NCI-H82 (cell line): Measurements from ENCODE around the gene OR5AC2.

ENCODE experiments used
- DNase-seq: peaks from one replicate; lab custom pipeline; 2025; lab: John Stamatoyannopoulos, UW

The OR5AC2 gene, protein sequence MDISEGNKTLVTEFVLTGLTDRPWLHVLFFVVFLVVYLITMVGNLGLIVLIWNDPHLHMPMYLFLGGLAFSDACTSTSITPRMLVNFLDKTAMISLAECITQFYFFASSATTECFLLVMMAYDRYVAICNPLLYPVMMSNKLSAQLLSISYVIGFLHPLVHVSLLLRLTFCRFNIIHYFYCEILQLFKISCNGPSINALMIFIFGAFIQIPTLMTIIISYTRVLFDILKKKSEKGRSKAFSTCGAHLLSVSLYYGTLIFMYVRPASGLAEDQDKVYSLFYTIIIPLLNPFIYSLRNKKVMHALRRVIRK

GRCh38 chr3:98086873-98087272 lies at the start of gene OR5AC2:
TSS of gene OR5AC2 (plus strand) at chr3:98087173. CDS start at chr3:98087173, 0 bp downstream.
- no peak for DNase-seq

DNA sequence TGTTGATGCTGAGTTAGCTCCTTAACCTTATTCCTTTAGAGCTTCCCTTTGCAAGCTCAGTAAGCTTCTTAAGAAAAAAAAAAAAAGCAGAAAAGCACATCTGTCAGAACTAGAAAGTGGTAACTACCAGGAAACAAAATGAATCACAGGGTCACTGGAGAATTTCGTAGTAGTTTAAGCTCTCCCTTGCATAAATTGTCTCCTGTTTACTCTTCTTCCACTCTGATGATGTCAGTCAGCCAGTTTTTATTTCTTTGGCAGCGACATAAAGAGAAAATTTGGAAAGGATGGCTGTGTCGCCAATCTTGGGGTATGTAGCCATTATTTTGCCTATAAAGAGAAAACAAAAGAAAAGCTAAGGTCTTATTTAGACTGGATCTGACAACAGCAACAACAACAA lies 48.7 kb upstream of the OR5AC2 start:
- peak; percentile 92 for DNase-seq

GRCh38 chr3:98038876-98039275 lies 48.1 kb upstream of the OR5AC2 start:
- DNase-seq, result no peak

GRCh38 chr3:98039322-98040024 lies 47.5 kb upstream of the OR5AC2 start:
- DNase-seq, result peak; percentile 94

DNA sequence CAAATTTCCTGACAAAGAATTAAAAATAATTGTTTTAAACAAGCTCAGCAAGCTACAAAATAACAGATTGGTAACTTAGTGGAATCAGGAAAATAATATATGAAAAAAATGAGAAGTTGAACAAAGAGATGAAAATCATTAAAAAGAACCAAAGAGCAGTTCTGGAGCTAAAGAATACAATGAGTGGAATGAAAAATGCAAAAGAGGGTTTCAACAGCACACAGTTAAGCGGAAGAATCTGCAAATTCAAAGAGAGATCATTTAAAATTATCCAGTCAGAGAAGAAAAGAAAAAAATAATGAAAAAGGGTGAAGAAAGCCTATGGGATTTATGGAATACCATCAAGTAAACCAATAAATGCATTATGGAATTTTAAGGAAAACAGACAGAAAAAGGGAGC lies 45.6 kb upstream of the OR5AC2 start:
- DNase-seq, result no peak

DNA sequence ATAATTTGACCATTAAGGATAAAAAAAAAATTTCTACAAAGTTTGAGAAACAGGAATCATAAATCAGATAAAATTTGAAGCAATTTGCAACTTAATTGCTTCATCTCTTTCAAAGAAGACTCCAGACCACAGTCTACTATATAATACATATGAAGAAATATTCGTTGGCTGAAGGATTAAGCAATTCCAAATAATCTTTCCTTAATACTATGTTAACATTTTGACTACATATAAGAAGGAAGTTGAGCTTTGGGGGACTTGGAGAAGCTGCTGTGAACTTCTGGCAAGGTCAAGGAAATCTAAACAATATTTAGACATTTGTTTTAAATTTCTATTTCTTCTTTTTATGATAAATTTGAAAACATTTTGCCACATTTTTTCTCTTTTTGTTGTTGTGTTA lies 38.4 kb upstream of the OR5AC2 start:
- DNase-seq, result no peak

GRCh38 chr3:98049271-98049670 lies 37.7 kb upstream of the OR5AC2 start:
- DNase-seq, result no peak

DNA sequence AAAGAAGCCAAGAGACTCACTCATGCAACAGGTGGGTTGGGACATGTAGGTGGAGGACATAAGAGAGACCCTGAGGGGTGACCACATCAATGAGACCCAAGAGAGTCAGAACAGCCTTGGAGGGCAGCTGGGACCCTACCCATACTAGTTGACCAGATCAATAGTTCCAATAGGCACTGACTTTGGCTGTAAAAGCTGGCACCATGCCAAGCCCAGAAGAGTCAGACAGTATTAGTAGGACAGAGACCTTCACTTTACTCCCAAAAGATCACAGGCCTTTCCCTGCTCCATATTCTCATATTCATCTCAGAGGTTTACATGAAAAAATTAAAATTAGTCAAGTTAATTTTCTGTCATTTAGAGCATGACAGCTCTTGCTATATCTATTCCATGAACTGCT lies 30.9 kb upstream of the OR5AC2 start:
- DNase-seq, result no peak

DNA sequence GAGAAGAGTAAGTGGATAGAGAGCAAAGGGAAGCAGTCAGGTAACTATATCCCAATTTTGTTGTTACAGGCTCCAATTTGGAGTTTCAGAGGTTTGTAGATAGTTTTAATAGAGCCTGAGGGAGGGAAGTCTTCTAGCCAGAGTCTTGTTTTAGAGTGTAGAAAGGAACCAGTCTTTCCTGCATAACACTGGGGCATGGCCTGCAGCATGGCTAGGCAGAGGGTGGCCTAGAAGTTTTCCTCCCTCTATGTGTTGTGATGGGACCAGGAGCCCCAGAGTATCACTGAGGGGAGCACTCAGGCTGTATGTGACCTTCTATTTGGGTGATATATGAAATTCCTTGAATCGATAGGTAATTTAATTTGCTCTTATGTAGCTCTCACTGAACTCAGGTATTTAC lies 29.3 kb upstream of the OR5AC2 start:
- no peak for DNase-seq

DNA sequence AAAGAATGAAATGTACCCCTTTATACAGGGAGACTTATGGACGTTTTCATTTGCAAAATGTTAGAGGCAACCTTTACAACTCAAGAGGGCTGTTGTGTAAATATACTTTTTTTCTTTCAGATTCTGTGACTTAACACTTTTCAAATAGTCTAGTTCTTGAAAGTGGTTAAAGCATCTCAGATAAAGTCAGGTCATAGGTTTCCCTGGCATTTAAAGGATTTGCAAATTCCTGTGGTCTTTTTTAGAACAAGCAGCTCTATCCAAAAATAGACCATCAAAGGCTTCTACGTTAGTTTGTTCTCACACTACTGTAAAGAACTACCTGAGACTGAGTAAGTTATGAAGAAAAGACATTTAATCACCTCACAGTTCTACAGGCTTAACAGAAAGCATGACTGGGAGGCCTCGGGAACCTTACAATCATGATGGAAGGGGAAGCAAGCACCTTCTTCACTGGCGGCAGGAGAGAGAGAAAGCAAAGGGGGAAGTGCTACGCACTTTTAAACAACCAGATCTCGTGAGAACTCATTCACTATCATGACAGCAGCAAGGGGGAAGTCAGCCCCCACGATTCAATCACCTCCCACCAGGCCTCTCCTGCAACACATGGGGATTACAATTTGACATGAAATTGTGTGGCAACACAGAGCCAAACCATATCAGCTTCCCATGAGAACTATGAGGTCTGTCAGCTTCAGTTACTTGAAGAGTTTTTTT lies 28.6 kb upstream of the OR5AC2 start:
- DNase-seq, result no peak

DNA sequence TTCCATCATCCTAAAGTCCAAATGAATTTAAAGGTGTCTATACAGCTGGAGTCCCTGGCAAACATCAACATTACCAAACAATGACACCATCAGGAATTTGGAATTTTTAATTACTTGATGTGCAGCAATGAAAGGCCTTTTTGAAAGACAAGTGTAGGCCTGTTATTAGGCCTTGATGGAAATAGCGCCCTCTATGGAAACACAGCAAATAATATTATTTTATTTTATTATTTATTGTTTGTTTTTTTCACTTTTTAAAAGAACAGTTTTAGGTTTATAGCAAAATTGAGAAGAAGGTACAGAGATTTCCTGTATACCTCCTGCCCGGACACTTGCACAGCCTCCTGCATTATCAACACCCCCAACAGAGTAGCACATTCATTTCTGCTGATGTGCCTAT lies 18.1 kb upstream of the OR5AC2 start:
- no peak for DNase-seq

DNA sequence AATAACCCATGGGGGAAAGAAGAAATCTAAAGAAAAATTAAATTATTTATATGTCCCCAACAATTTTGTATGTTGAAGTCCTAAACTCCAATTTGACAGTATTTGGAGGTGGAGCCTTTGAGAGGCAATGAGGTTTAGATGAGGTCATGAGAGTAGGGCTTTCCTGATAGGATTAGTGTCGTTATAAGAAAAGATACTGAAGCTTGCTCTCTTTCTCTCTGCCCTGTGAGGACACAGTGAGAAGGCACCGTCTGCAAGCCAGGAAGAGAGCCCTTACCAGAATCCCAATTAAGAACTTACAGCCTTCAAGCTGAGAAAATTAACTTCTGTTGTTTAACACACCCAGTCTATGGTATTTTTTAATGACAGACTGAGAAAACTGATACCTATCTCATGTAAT lies 16.1 kb upstream of the OR5AC2 start:
- peak; percentile 86 for DNase-seq

DNA sequence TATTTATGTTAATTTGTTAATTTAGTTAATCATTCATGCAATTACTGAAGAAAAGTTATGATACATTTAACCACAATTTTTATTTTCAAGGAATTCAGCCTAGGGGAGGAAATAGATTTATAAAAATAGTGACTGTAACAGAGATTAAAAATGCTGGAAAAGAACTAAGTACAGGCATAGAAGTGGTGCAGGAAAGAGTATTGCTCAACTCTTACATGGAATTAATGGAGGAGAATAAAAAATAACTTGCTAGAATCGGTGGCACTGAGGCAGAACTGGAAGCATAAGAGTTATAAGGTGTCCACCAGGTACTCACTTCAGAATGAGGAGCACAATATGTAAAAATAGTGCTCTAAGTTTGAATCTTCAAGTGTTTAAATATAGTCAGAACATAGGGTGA lies 13.5 kb upstream of the OR5AC2 start:
- no peak for DNase-seq

DNA sequence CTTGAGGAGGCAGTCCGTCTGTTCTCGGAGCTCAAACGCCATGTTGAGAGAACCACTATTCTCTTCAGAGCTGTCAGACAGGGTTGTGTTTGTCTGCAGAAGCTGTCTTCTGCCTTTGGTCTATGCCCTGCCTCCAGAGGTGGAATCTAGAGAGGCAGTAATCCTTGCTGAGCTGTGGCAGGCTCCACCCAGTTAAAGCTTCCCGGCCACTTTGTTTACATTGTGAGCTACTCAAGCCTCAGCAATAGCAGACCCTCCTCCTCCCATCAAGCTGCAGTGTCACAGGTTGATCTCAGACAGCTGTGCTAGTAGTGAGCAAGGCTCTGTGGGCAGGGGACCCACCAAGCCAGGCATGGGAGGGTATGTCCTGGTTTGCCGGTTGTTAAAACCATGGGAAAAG lies 8.9 kb downstream of the OR5AC2 start:
- DNase-seq, result peak; percentile 72

DNA sequence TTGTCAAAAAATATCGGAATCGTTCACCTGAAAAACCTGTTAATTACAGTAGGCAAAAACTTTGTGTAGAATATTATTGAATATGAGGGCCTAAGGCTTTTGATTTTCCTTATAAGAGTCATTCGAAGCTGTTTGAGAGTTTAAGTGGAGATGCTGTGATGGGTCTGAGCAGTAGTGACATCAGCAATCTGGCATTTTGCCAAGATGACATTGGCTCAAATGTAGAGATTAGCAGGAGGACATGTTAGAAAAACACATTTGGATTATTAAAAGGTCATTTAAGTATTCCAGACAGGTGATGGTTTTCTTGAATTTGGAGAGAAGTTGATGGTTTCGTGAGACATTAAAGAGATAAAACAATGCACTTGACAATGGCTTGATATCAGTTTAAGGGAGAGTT lies 12.9 kb downstream of the OR5AC2 start:
- DNase-seq, result peak; percentile 68

DNA sequence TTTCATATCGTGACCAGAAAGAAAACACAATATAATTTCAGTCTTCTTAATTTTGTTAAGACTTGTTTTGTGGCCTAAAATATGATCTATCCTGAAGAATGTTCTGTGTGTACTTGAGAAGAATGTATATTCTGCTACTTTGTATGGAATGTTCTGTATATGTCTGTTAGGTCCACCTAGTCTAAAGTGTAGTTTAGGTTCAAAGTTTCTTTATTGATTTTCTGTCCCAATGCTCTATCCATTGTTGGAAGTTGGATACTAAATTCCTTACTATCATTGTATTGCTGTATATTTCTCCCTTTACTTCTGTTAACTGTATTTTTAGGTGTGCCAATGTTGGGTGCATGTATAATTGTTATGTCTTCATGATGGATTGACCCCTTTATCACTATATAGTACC lies 21.2 kb downstream of the OR5AC2 start:
- no peak for DNase-seq

DNA sequence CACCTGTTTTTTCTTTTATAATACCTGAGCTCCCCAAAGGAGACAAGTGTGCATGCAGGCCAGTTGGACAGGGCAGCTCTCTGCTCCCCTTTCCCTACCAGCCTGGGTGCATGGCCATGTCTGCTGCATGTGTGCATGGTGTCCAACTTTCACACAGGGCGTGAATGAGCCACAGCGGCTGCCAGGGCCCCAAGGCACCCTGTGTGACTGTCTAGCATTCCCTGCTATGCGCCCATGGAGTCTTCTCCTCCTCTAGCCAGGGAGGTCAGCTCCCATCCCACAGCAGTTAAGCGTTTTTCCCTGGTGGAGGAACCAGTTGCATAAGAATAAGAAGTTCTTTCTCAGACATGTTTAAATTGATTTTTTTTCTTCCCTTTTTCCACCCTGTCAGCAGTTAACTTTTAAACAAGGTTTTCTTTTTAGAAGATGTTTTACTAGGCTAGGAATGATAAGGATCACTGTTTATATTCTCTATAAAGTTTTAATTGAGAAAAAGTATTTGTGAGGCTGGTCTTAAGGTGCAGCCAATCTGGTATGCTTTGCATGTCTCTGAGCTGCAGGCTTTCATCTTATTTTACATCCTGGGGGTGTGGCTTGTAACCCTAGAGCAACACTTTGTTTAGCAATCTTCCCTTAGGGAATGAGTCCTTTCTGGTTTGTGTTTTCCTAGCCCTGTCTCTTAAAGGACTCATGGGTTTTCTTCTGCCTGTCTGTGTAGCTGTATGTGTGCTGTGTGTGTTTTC lies 23.0 kb downstream of the OR5AC2 start:
- DNase-seq, result no peak

DNA sequence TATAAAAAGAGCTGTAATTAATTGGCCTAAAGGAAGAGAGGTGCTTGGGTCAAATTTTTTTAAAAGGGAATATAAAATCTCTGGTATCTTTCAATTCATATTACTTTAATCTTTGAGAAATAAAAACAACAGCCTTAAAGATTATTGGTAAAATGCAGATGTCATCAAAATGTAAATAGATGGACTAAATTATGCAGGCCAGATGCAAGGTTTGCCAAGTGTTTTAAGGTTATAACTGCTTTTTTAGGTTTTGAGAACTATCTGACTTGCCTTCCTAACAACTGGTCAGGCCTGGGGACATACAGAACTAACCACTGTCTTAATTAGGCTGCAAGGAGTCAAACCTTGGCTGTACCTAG lies 23.6 kb downstream of the OR5AC2 start:
- DNase-seq, result no peak

DNA sequence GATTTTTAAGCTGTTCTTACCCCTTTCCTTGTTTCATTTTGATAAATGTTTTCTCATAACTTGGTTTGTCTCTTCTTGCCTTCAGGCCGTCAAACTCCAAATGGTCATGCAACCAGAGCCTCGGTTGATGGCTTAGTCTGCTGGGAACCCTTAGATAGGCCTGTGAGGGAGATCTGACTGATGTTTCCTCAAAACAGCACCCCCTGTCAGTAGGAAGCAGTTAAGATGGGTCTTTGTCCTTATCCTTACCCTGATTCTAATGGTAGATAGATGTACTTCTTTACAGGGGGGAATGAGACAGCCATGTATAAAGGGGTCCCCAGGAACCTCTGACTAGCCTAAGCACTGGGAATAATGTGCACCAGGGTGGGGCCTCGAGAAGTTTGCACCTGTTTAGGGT lies 27.3 kb downstream of the OR5AC2 start:
- DNase-seq, result peak; percentile 23

- no peak for DNase-seq
These were observed 28.7 kb downstream of the OR5AC2 start for GRCh38 chr3:98115717-98116116.

- no peak for DNase-seq
These were observed 43.4 kb downstream of the OR5AC2 start, which contains the start of gene OR5H1 for GRCh38 chr3:98130421-98130820. TSS of gene OR5H1 (plus strand) at chr3:98130721. CDS start at chr3:98132698, 1,977 bp downstream.

GRCh38 chr3:98136631-98137030 lies 49.7 kb downstream of the OR5AC2 start:
- peak; percentile 8 for DNase-seq
